H1 (cell line): Measurements from ENCODE around the gene BLOC1S3.

Experiments
- CTCF ChIP-seq, 3 experiments: IDR thresholded peaks; 1 replicate in 2 of 3; 2 replicates in 1 of 3; pipeline versions ENCODE4 v1.5.1 to v1.6.1; 2011; ENCODE audit warnings: low read length in 3 of 3, mild to moderate bottlenecking in 3 of 3, inconsistent platforms in 2 of 3, low read depth in 1 of 3, moderate library complexity in 1 of 3; ENCODE audit not compliant: insufficient read depth in 1 of 3; ENCODE audit errors: control extremely low read depth in 1 of 3
- EP300 ChIP-seq, 2 experiments: IDR thresholded peaks; 1 replicate in 1 of 2; 2 replicates in 1 of 2; pipeline ENCODE4 v1.6.1; 2011 to 2012; ENCODE audit warnings: low read depth in 2 of 2, low read length in 2 of 2, mild to moderate bottlenecking in 2 of 2, borderline replicate concordance in 1 of 2, inconsistent platforms in 1 of 2, moderate library complexity in 1 of 2
- TEAD4 ChIP-seq: IDR thresholded peaks from 2 replicates; pipeline ENCODE4 v1.6.1; 2012; ENCODE audit warnings: low read depth, low read length, inconsistent platforms, mixed read lengths

GRCh38 chr19:45159971-45160324, 18.6 kb upstream of the BLOC1S3 start:
- no peak for TF ChIP-seq CTCF (IDR thresholded peaks at IDR 0.05; ENCODE audit: control extremely low read depth in 1 of 3, insufficient read depth in 1 of 3, low read depth in 1 of 3, low read length in 3 of 3)
- no peak for TF ChIP-seq TEAD4
- TF ChIP-seq EP300 (IDR thresholded peaks at IDR 0.05; ENCODE audit: borderline replicate concordance in 1 of 2, low read depth in 2 of 2, low read length in 2 of 2) = no peak
